Femur (tissue), 1 donor: ENCODE data around the gene HDAC10.
A peak's percentile ranks its signal among the peaks of the same experiment; 100 is the strongest.

Experiments
- DNase-seq: peaks from one replicate; pipeline ENCODE4 v3.0.0-alpha.2; 2017

HDAC10 gene

DNA sequence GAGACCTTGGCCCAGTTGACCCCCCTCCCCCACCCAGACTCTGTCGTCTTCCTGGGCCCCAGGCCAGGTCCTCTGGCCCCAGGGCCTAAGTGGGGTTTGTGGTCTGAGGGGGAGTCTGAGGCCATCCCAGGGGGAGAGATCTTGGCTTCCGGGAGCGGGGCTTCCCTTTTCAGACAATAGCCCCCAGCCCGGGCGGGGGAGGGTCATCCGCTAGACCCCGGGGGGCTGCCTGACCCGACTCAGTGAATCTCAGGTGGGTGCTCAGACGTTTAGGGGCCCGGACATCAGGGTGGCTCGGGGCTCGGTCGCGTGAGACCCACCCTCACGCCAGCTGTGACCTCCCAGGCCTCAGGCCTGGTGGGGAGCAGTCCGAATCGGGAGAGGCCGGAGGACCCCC, 18.5 kb upstream of the HDAC10 start:
- DNase-seq, result no peak

DNA sequence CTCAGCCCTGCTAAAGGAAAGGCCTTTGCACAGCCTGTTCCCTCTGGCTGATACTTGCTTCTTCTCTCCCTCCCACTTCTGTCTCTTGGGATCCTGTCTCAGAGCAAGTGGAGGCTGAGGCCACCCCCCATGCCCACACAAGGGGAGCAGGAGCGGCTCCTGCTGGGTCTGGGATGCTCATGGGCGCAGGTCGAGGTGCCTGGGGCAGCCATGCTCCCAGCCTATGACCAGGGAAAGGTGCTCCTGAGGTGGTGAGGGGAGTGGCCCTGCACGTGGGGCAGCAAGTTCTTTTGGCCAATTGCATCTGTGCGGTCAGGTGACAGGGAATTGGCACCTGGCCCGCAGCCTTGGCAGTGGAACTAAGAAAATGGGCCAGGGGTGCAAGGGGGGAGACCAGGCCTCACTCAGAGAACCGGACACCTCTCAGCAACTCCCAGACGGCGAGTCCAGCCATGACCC, 17.6 kb upstream of the HDAC10 start:
- DNase-seq, result no peak

DNA sequence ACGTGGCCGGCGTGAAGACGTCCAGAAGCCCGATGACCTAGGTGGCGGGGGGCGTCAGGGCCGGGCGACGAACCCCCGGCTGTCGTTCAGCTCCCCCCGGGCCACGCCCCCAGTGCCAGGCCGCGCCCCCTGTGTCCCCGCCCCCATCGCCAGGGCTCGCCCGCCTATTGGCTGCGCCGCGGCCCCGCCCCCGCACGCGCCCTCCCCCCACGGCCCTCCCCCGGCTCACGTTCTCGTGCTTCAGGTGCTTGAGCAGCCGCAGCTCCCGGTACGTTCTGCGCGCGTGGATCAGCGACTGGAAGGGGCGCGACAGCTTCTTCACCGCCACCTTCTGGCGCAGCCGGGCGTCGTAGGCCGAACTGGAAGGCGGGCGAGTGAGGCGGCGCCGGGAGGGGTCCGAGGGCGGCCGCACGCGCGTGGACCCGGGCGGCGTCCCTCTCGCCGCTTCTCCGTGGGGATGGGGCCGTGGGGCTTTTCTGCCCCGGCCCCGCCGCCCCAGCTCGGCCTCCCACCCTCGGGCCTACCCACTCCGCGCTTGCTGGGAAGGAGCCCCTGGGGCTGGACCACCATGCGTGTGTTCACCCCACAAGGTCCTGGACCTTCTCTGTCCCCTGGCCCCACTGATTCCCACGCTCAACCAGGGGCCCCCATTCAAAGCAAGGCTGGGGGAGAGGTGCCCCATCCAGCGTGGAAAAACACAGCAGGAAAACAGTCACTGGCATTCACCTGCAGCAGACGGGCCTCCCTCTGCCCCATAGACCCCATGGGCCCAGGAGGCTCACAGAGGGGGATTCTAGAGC, 16.7 kb upstream of the HDAC10 start:
- peak; percentile 76 for DNase-seq

DNA sequence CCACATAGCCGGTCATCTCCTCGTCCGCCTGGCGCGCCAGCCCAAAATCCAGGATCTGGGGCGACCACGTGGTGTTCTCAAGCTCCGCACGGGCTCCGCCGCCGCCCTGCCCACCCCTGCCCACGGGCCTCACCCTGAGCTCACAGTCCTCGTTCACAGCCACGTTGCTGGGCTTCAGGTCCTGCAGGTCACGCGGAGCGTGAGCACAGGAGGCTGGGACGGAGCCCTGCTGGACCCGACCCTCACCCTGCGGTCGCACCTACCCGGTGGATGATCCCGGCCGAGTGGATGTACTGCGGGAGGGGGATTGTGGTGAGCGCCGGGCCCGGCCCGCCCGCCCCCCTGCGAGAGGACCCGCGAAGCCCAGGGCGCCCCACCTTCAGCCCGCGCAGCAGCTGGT, 15.9 kb upstream of the HDAC10 start:
- DNase-seq, result no peak

DNA sequence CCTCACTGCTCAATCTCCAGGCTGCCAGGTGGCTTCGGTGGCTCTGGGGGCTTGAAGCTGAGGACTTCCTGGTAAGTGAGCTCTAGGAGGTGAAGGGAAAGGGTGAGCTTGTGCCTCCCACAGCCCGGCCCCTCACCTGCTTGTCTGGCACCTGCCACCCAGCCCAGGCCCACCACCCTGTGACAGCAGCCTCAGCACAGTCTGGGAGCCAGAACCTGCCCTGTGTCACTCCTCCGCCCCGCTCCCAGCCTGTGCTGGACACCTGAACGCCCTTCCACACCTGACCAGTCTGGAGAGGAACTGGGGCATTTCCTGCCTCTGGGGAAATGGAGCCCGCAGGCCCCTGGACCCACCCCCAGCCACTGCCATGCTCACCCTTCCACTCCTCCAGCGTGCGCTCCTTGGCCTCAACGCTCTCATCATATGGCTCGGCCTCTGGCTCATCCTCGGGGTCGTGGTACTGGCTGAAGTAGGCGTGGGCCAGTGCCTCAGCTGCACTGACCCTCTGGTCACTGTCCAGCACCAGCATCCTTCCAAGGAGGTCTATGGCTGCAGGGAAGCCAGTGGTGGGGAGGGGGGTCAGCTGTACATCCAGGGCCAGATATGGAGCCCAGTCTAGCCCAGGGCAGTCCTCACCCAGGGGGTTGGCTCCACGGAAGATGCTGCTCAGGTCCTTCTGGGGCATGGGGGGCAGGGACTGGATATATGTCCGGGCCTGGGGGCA, 14.0 kb upstream of the HDAC10 start:
- DNase-seq, result no peak

DNA sequence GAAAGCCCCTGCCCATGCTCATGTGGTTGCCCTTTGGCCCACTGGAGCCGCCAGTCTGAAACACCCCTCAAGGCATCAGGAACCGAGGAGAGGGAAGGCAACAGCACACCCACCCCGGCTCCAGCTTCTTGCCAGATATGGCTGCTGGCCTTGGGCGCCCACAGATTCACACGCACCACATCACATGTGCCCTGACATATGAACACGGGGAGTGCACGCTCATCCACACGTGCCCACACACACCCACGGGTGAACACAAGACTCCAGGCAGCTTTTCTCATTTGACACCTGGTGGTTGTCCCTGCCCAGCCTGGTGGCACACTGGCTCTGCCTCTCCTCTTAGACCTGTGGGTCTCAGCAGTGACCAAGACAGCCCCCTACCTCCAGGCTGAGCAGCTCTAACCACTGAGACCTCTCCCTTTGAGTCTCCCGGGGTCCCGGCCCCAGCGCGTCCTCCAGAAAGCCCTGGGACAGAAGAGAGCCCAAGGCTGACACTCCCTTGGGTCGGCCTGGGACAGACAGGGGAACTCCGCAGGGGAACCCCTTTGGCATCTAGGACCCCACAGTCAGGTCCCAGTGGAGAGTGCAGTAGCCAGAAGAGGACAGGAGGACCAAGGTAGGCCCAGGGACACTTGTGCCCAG, 13.2 kb upstream of the HDAC10 start:
- no peak for DNase-seq

DNA sequence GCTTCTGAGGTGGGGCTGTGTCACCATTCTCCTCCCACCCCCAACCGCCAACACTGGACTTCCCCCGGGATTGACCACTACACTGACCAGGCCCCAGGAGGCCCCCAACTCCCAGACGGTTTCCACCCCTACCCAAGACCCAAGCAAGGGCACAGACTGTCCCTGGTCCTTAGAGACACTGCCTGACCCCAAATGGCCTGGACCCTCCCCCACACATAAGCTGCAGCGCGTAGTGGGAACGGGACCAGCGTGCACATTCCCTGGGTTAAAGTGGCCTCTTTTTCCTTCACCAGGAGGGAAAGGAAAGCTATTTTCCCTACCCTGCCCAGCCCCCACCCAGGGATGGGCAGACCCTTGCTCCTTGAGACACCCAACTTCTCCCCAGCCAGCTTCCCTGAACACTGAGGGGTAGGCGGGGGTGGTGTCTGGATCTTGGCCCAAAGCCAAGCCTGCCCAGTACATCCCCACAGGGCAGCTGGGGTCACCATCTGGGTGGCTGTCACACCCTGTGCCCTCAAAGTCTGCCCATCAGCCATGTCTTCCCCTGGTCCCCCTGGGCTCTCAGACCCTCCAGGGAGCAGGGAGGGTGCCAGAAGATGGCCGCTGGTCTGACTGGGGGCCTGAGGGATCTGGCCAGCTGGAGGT, 12.0 kb upstream of the HDAC10 start:
- no peak for DNase-seq

DNA sequence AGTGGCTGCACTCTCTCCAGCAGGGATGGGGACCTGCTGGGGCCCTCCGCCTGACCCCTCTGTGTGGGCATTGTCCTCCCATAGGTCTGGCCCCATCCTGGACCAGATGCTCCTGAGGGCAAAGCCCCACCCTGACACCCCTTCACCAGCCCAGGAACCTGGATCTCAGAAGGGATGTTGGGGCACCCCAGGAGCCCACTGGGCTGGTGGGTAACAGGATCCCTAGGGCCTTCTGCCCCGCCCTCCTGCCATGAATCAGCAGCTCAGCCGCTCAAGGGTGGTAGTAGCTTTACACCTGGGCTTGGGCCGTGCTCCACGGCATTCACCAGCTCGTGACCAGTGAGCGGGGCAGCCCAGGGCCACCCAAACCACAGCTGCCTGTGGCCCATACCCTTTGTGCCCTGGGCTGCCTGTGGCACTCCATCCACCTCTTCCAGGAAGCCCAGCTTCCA, 11.4 kb upstream of the HDAC10 start:
- DNase-seq, result no peak

DNA sequence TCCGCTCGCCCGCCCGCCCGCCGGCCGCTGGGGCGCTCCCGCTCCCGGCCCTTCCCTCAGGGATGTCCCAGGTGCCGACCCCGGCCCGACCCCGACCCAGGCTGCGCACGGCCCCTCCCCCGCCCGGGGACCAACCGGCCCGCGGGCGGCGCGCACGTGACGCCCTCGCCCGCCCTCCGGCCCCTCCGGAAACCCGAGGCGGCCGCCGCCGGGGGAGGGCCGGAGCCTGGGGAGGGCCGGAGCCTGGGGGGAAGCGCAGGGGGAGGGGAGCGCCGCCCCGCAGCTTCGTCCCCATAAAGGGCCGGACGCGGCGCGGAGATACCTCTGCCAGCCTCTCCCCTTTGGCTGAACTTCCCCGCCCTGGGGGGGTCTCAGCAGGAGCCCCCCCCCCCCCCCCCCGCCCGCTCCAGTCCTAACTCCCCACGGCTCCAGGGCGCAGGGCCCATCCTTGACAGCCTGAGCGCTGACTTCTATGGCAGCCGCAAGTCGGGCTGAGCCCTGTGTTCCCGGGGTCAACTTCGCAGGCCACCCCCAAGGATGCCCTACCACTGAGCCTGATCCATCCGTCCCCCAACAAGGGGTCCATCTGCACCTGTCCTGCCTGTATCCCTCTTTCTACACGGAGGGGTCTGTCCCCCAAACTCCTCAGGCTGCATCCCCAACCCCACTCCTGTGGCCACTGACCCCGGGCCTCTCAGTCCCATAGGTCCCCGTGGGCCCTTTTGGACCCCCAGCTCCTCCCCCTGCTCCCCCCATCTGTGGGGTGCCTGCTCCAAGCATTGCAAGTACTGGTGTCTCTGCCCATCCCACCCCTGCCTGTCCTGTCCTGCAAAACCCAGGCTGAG, 10.8 kb upstream of the HDAC10 start, which contains the start of gene MAPK12:
TSS of gene MAPK12 (minus strand) at position 69 of the 845 bp plus-strand sequence. CDS start 174 bp downstream, outside the sequence.
- DNase-seq, result no peak

DNA sequence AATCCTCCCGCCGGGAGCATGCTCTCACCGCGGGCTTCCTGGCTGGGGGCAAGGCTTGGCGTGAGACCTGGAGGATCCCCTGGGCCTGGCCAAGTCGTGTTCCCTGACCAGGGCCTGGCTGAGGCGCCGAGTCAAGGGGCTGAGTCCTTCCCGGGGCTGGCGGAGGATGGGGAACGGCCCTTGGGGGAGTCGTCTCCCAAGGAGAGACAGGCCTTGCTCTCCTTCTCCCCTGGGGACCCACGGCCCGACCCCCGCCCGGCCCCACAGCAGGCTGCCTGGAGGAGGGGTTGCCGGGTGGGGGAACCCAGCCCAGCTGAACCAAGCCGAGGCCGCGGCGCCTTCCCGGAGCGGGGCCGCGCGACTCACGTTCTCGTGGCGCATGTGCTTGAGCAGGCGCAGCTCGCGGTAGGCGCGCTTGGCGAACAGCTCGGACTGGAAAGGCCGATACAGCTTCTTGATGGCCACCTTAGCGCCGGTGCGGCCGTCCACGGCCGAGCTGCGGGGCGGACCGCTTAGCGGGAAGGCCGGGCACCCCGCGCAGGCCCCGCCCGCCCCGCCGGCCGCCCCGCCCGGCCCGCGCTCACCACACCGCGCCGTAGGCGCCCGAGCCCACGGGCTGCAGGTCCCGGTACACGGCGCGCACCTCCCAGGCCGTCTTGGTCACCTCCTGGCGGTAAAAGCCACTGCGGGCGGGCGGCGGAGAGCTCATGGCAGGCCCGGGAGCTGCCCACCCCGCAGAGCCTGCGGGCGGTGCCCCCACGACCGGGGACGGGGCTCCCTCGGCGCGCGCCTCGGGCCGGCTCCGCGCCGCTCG, 9.9 kb upstream of the HDAC10 start:
- peak; percentile 62 for DNase-seq

DNA sequence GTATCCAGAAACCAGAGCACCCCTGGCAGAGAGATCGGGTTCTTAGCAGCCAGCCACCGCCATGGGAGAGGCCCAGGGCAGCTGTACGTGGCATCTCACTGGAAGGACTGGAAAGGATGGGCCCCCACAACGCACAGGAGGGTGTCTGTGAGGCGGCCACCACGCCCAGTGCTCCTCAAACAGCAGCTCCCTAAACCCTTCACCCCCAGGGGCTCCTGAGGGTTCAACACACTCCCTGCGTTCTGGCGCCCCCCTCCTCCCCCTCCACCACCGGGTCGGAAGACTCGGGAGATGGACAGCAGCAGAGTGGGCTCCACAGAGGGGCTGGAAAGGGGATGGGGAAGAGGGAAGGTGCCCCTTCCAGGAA, 9.4 kb upstream of the HDAC10 start:
- no peak for DNase-seq

DNA sequence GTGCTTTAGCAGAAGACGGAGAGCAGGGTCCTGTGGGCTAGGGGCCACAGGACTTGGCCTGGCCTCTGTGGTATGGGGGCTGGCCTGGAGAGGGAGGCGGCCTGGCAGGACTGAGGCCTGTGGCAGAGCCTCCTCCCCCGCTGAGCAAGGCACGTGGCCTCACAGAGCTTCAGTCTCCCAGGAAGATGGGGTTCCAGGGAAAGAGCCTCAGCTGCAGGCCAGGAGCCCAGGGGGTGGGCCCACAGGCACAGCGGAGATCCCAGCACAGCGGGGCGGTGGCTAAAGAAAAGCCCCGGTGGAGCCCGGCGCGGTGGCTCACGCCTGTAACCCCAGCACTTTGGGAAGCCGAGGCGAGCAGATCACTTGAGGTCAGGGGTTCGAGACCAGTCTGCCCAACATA, 8.2 kb upstream of the HDAC10 start:
- no peak for DNase-seq

DNA sequence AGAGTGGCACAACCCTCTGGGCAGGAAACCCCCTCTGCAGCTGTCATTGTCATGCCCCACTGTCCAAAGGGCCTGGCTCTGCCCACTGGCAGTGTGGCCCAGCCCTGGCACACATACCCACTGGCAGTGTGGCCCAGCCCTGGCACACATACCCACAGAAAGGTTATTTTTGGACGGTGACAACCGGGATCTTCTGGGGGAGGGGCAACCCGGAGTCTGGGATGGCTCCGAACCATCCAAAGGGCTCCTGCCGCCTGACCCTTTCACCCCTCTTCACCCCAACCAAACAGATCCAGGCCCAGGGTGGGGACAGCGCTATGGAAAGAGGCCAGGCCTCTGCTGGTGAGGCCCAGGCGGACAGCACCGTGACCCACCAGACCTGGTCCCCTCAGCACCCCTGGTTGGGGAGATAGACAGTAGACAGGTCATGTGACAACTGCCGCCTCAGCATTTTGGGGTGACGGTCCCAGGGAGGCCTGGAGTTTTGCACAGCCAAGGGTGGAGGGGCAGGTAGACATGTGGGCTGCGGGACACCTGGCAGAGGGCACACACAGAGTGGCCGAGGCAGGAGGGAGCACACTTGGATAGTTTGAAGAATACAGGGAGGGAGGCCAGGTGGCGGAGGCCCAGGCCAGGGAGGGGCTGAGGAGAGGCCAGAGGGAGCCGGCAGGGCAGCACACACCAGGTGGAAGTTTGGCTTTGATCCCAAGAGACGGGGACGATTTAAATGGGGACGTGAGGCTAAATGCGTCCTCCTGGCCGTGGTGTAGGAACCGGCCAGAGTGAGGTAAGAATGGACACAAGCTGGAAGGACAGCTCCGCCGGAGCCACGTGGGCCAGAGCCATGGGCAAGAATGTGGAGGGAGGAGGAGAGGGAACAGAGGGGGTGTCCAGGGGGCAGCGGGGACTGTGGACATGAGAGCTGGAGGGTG, 7.6 kb upstream of the HDAC10 start:
- DNase-seq, result no peak

DNA sequence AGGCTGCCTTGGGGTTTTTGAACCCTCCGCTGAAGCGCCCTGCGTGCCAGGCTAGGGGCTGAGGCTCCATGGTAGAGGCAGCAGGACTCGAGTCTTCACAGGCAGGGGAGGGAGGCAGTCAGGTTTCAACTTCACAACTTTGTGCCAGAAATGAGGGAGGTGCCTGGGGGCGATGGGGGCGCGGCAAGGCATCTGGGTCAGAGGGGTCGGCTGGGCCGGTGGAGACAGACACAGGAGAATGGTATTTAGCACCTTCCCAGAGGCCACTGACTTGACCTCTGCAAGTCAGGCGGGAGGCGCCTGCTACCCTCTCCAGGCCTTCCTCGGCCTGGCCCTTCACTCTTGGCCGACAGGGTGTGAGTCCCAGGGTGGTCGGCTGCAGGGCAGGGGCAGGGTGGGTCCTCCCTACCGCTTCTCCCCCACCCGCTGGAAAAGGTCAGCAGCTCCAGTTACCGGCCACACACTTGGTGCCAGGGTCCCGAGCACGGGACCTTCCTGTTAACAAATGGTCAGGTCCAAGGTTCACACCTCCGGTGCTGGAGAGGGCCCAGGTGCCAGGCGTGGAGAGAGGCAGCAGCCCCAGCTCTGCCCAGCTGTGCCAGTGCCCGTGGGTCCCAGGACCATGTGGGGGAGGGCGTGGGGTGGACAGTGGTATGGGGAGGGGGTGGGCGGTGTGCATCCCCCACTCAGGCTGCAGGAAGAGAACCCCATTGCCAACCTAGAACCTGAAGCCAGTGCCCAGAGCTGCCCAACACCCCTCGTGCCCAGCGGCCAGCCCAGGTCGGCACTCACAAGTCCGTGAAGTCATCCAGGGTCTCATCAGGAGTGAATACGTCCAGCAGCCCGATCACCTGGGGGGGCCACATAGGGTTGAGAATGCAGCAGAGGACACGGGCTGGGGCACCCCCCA, 6.6 kb upstream of the HDAC10 start:
- no peak for DNase-seq

DNA sequence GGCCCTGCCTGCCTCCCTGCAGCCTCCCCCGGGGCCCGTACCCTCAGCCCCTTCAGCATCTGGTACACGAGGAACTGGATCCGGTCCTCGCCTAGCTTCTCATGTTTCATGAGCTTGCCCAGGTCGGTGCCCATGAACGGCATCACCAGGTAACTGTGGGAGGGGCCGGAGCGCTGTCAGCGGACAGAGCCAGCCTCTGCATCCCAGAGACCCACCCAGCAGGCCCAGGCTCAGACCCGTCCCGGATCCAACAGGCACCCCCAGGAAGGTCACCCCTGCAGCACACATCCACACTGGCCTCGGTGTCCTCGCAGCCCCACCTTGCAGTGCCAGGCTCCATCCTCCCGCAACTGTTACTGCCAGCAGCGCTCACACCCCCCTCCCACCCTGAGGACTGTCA, 6.0 kb upstream of the HDAC10 start:
- no peak for DNase-seq

DNA sequence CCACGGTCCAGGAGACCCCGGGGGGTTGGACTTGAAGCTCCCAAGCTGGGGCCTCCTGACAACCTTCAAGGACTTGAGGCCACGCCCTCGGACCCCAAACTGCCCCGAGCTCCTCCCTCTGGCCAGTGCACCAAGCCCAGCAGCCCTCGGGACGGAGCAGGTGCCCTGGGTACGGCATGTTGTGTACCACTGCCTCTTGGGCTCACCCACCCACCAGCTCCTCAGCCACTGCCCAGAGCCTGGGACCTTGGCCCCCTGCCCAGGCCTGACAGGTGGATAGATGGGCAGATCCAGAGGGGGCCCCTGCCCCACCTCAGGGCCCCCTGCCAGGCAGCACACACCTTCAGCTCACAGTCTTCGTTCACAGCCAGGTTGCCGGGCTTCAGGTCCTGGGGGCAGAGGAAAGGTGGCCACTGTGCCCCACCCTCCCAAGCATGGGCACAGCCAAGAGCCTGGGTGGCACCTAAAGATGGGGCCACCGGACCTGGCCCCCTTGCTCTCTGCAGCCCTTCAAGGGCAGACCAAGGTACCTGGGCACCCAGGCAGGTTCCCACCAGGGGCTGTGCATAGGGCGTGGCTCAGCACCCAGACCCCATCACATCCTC, 5.3 kb upstream of the HDAC10 start:
- DNase-seq, result no peak

DNA sequence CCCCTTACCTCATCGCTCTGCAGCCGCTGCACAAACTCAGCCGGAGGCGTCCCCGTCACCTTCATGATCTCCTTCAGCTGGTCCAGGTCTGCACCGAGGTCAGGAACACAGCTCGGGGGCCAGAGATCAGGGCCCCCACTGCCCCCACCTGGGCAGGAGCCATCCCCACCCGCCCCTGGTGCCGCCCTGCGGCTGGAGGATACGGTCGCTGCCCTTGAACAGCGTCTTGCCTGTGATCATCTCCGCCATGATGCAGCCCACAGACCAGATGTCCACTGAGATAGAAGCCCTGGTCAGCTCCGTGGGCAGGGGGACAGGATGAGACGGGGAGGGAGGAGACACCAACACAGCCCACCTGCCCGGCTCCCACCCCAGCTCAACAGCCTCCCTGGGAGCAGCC, 4.5 kb upstream of the HDAC10 start:
- DNase-seq, result no peak

DNA sequence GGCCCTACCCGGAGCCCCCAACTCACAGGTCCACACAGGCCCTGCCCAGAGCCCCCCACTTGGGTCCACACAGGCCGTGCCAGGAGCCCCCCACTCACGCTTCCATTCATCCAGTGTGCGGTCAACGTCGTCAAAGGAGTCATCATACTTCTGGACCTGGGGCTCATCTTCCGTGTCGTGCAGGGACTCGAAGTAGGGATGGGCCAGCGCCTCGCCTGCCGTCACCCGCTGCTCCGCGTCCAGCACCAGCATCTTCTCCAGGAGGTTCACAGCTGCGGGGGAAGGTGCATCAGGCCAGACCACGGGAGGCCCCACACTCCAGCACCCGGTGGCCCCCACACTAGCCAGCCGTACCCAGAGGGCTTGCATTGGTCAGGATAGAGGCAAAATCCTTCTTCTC, 4.0 kb upstream of the HDAC10 start:
- DNase-seq, result no peak

DNA sequence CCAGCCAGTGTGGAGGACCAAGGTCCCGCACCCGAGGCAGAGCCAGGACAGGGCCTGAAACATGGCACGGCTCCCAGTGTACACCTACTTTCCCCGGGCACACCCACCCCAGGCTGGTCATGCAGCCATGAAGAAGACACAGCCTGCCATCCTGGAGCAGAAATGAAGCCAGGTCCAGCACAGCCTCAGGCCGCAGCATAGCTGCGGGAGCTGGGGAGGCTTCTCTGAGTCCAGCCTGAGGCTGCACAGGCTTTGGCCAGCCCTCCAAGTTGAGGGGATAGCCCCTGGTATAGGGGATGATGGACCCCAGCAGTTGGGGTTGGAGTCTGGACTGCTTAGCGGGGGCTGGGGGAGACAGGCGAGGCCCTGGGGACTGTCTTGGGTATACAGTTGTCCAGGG, 2.9 kb upstream of the HDAC10 start:
- no peak for DNase-seq
